Neural cell (in vitro differentiated cells): ENCODE data around the gene DNMT3B. TPM values are rescaled to one million over a fixed set of nuclear protein-coding genes. Genes with fewer than 3 reads are reported as not detected.
A peak's percentile ranks its signal among the peaks of the same experiment; 100 is the strongest.

Experiments
- H2AFZ ChIP-seq: fragments of 200-600, 300-800 bp; sonication (generic), shearing (Covaris generic); 2 replicates; pipeline ENCODE4 v1.6.0; 2014; ENCODE audit warnings: low read depth, mild to moderate bottlenecking, antibody characterized with exemption, low read length, moderate library complexity
- H3F3A ChIP-seq: fragments of 200-600 bp; shearing (Covaris generic); 2 replicates; pipeline ENCODE4 v1.6.1; 2016; ENCODE audit warnings: mild to moderate bottlenecking, moderate library complexity, mixed read lengths, antibody characterized with exemption, low read length; ENCODE audit not compliant: insufficient read depth, poor library complexity, severe bottlenecking
- H3K27ac ChIP-seq: fragments of 200-600, 300-800 bp; sonication (generic), shearing (Covaris generic); 2 replicates; pipeline ENCODE4 v1.5.1; 2014; ENCODE audit warnings: mild to moderate bottlenecking, low read length, moderate library complexity
- H3K27me3 ChIP-seq: fragments of 300-800, 200-600 bp; sonication (generic), shearing (Covaris generic); 2 replicates; pipeline ENCODE4 v1.6.0; 2014; ENCODE audit warnings: mild to moderate bottlenecking, low read depth, low read length, moderate library complexity; ENCODE audit not compliant: insufficient read depth
- H3K36me3 ChIP-seq: fragments of 300-800, 200-600 bp; sonication (generic), shearing (Covaris generic); 2 replicates; pipeline ENCODE4 v1.5.1; 2014; ENCODE audit warnings: mild to moderate bottlenecking, antibody characterized with exemption, low read length, moderate library complexity; ENCODE audit not compliant: insufficient read depth
- H3K4me2 ChIP-seq: fragments of 300-800, 200-600 bp; sonication (generic), shearing (Covaris generic); 2 replicates; pipeline ENCODE4 v1.6.0; 2014; ENCODE audit warnings: mild to moderate bottlenecking, low read length
- H3K4me3 ChIP-seq: fragments of 300-800, 200-600 bp; sonication (generic), shearing (Covaris generic); 2 replicates; pipeline ENCODE4 v1.5.1; 2014; ENCODE audit warnings: mild to moderate bottlenecking, low read length, moderate library complexity
- H3K79me2 ChIP-seq: fragments of 200-600 bp; shearing (Covaris generic); replicated peaks from 2 replicates; pipeline ENCODE4 v1.6.0; 2014; ENCODE audit warnings: mild to moderate bottlenecking, low read length, moderate library complexity; ENCODE audit not compliant: insufficient read depth
- H3K9ac ChIP-seq: fragments of 300-800, 200-600 bp; sonication (generic), shearing (Covaris generic); 2 replicates; pipeline ENCODE4 v1.6.1; 2016; ENCODE audit warnings: mild to moderate bottlenecking, low read length, mixed read lengths
- H3K9me2 ChIP-seq: fragments of 200-600 bp; shearing (Covaris generic); 2 replicates; pipeline ENCODE4 v1.6.1; 2016; ENCODE audit warnings: mild to moderate bottlenecking, low read length, mixed read lengths; ENCODE audit not compliant: insufficient read depth
- H3K9me3 ChIP-seq: fragments of 200-600, 300-800 bp; sonication (generic), shearing (Covaris generic); 2 replicates; pipeline ENCODE4 v1.6.1; 2016; ENCODE audit warnings: mild to moderate bottlenecking, mixed run types, low read length, moderate library complexity, mixed read lengths
- H4K20me1 ChIP-seq: fragments of 200-600 bp; shearing (Covaris generic); 2 replicates; pipeline ENCODE4 v1.6.1; 2016; ENCODE audit warnings: mild to moderate bottlenecking, mixed run types; ENCODE audit not compliant: insufficient read depth
- CTCF ChIP-seq: fragments of 450-650 bp; IDR thresholded peaks from 2 replicates; pipeline ENCODE4 v1.5.1; 2014; ENCODE audit warnings: antibody characterized with exemption, mild to moderate bottlenecking, moderate library complexity; ENCODE audit not compliant: poor library complexity, severe bottlenecking
- EP300 ChIP-seq: fragments of 450-650 bp; conservative IDR thresholded peaks from 2 replicates; pipeline ENCODE4 v1.6.1; 2014; ENCODE audit warnings: antibody characterized with exemption, mild to moderate bottlenecking, moderate library complexity; ENCODE audit not compliant: poor library complexity, severe bottlenecking
- EZH2 ChIP-seq: fragments of 200-600, 300-800 bp; shearing (Covaris generic), sonication (generic); IDR thresholded peaks from 2 replicates; pipeline ENCODE4 v1.6.1; 2014; ENCODE audit warnings: antibody characterized with exemption, low read length, borderline replicate concordance, mild to moderate bottlenecking; ENCODE audit not compliant: insufficient read depth, poor library complexity, severe bottlenecking
- MXI1 ChIP-seq: fragments of 450-650 bp; conservative IDR thresholded peaks from 2 replicates; pipeline ENCODE4 v1.6.1; 2014; ENCODE audit warnings: antibody characterized with exemption, mild to moderate bottlenecking; ENCODE audit not compliant: poor library complexity, severe bottlenecking
- POLR2AphosphoS5 ChIP-seq: IDR thresholded peaks from 2 replicates; pipeline ENCODE4 v1.6.1; 2012
- RAD21 ChIP-seq: fragments of 450-650 bp; conservative IDR thresholded peaks from 2 replicates; pipeline ENCODE4 v1.6.1; 2014; ENCODE audit warnings: antibody characterized with exemption, mild to moderate bottlenecking, moderate library complexity
- REST ChIP-seq: IDR thresholded peaks from 2 replicates; pipeline ENCODE4 v1.6.1; 2012; ENCODE audit warnings: borderline replicate concordance
- SMC3 ChIP-seq: fragments of 450-650 bp; conservative IDR thresholded peaks from 2 replicates; pipeline ENCODE4 v1.6.1; 2014; ENCODE audit warnings: antibody characterized with exemption, mild to moderate bottlenecking, moderate library complexity; ENCODE audit not compliant: poor library complexity
- TAF1 ChIP-seq: IDR thresholded peaks from 2 replicates; pipeline ENCODE4 v1.6.1; 2012; ENCODE audit warnings: low read depth
- polyA plus RNA-seq: library from polyadenylated mRNA; depleted of rRNA; stranded (reverse); fragments of >200 nt; gene quantifications from 2 replicates; pipeline ENCODE4 v1.2.3, GENCODE V29; 2014

Gene DNMT3B
- polyA plus RNA-seq, 1 donor from 2014 or later = 8.7 TPM

- Histone ChIP-seq H3K4me2 (no peak overlapping the region), H3K9me2 (no peaks in the 10 kb centered on the region), H3K27ac (no peak overlapping the region), H2AFZ (no peak overlapping the region), H3K9me3 (no peaks in the 10 kb centered on the region), H3K36me3 (no peaks in the 10 kb centered on the region), H4K20me1 (no peaks in the 10 kb centered on the region), H3F3A (no peaks in the 10 kb centered on the region), H3K4me3 (no peak overlapping the region), H3K79me2 (peaks cover 2% of the 10 kb centered on the region), H3K27me3 (no peaks in the 10 kb centered on the region), H3K9ac (no peak overlapping the region)
- TF ChIP-seq EZH2 = no peak
- TF ChIP-seq SMC3 = no peak
- TF ChIP-seq TAF1 = no peak
- TF ChIP-seq MXI1 = no peak
- no peak for TF ChIP-seq POLR2AphosphoS5
- no peak for TF ChIP-seq EP300
- no peak for TF ChIP-seq REST
- TF ChIP-seq RAD21 = no peak
- no peak for TF ChIP-seq CTCF
Observed at GRCh38 chr20:32787168-32787567, 25.0 kb downstream of the DNMT3B start.

GRCh38 chr20:32789896-32790750, 27.9 kb downstream of the DNMT3B start:
- Histone ChIP-seq H3K36me3 (no peaks in the 10 kb centered on the region), H3K9ac (no peak overlapping the region), H3K9me2 (no peaks in the 10 kb centered on the region), H3K4me2 (no peak overlapping the region), H3K4me3 (no peak overlapping the region), H3F3A (no peaks in the 10 kb centered on the region), H3K27me3 (no peaks in the 10 kb centered on the region), H3K27ac (no peak overlapping the region), H3K79me2 (no peaks in the 10 kb centered on the region), H3K9me3 (no peaks in the 10 kb centered on the region), H4K20me1 (no peaks in the 10 kb centered on the region), H2AFZ (no peak overlapping the region)
- TF ChIP-seq EP300 (no peak), CTCF (peak; percentile 95), TAF1 (no peak), MXI1 (no peak), REST (no peak), POLR2AphosphoS5 (no peak), RAD21 (peak; percentile 89), SMC3 (peak; percentile 92), EZH2 (no peak)
